Endodermal cell (in vitro differentiated cells): ENCODE data around the gene CNPY3. TPM values are rescaled to one million over a fixed set of nuclear protein-coding genes. Genes with fewer than 3 reads are reported as not detected.

ENCODE experiments used
- DNase-seq: peaks from one replicate; pipeline ENCODE4 v3.0.0-alpha.2; 2017
- H3K27ac ChIP-seq: 2 replicates; pipeline ENCODE4 v1.5.1; 2013; ENCODE audit warnings: mild to moderate bottlenecking, low read depth, low read length, moderate library complexity
- H3K27me3 ChIP-seq: 2 replicates; pipeline ENCODE4 v1.6.1; 2013; ENCODE audit warnings: mild to moderate bottlenecking, low read length, moderate library complexity; ENCODE audit not compliant: insufficient read depth, control insufficient read depth, poor library complexity, severe bottlenecking
- H3K36me3 ChIP-seq: 2 replicates; pipeline ENCODE4 v1.7.0; 2013; ENCODE audit warnings: mild to moderate bottlenecking, low read length, moderate library complexity; ENCODE audit not compliant: control insufficient read depth, insufficient read depth
- H3K4me1 ChIP-seq: one replicate; pipeline ENCODE4 v1.7.0; 2013; ENCODE audit warnings: low read length; ENCODE audit not compliant: control insufficient read depth, insufficient read depth
- H3K4me3 ChIP-seq: 2 replicates; pipeline ENCODE4 v1.5.1; 2013; ENCODE audit warnings: mild to moderate bottlenecking, low read length, moderate library complexity
- H3K9ac ChIP-seq: 2 replicates; pipeline ENCODE4 v1.6.1; 2013; ENCODE audit warnings: mild to moderate bottlenecking, low read length, moderate library complexity; ENCODE audit not compliant: poor library complexity, severe bottlenecking; ENCODE audit errors: extremely low read depth
- H3K9me3 ChIP-seq: 2 replicates; pipeline ENCODE4 v1.6.1; 2013; ENCODE audit warnings: mild to moderate bottlenecking, low read length, moderate library complexity; ENCODE audit not compliant: control insufficient read depth
- H3K27ac Mint-ChIP-seq: 2 replicates; pipeline ENCODE4 v1.8.0; 2020; ENCODE audit warnings: mixed read lengths
- H3K27me3 Mint-ChIP-seq: 2 replicates; pipeline ENCODE4 v1.8.0; 2021; ENCODE audit warnings: mild to moderate bottlenecking, mixed read lengths; ENCODE audit not compliant: insufficient read depth
- H3K36me3 Mint-ChIP-seq: 2 replicates; pipeline ENCODE4 v1.8.0; 2020; ENCODE audit warnings: low read depth, mixed read lengths
- H3K4me1 Mint-ChIP-seq: 2 replicates; pipeline ENCODE4 v1.8.0; 2020; ENCODE audit warnings: mixed read lengths
- H3K4me3 Mint-ChIP-seq: 2 replicates; pipeline ENCODE4 v1.8.0; 2020; ENCODE audit warnings: mild to moderate bottlenecking, moderate library complexity, mixed read lengths
- H3K9me3 Mint-ChIP-seq: 2 replicates; pipeline ENCODE4 v1.8.0; 2020; ENCODE audit warnings: mild to moderate bottlenecking, mixed read lengths
- WGBS, 2 experiments: methylation state at CpG; one replicate each; pipeline versions ENCODE4 v1.1.5 to v1.1.7; 2013; ENCODE audit warnings: missing lambda C conversion rate in 2 of 2, mixed read lengths in 1 of 2; ENCODE audit not compliant: insufficient coverage in 1 of 2, insufficient read length in 1 of 2; 5-methylcytosine and 5-hydroxymethylcytosine counted together
- total RNA-seq, 2 donors: library from RNA; stranded (reverse); fragmentation: NEBNext Ultra II Directional in 1 of 2; extraction: Animal tissue kit (Norgen Biotek cat#: 25700) in 1 of 2; gene quantifications; 2 replicates in 1 of 2; 3 replicates in 1 of 2; pipeline ENCODE4 v1.2.1, GENCODE V29; 2021
- TF ChIP-seq, protein P1 (sequence below): fragments of 200-600 bp; sonication (generic); conservative IDR thresholded peaks from 2 replicates; pipeline ENCODE4 v1.5.0; 2021; ENCODE audit warnings: antibody characterized with exemption, mild to moderate bottlenecking

The CNPY3 gene
- total RNA-seq, 2 donors from 2014 or later = 72.7 to 73.6 TPM

DNA sequence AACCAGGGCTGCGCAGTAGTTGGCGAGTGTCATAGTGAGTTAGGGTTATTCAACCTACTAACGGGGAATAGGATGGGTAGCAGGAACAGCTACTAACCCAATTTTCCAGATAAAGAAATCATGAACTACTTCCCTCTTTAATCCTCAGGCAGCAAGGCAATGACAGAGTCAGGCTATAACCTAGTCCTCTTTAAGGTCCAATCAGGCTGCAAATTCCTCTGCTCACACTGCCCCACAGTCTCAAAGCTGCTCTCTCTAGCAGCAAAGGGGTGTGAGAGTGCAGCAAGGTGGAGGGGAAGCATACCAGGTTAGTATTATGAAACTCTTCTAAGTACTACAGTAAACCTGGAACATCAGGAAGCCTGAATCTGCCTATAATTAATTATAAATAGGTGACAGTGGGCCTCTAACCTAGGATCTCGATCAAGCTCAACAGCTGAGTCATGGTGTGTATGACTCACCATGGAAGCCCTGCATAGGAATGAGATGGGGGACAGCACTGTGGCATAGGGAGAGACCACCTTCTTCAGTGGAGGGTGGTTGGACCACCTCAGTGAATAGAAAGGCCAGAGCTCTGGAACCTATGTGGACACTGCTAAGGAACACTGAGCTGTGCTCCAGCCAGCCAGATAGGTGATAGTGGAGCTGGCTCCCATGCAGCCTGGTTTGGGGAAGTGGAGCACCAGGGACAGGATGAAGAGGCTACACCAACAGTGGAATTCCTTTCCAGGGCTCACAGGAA is 41.8 kb downstream of the CNPY3 start:
- Mint-ChIP-seq H3K9me3 (no peaks in the 10 kb centered on the region), H3K36me3 (peaks cover 21% of the 10 kb centered on the region), H3K27me3 (no peaks in the 10 kb centered on the region), H3K27ac (peak overlapping the region; percentile 59), H3K4me3 (no peak overlapping the region), H3K4me1 (peaks cover 3% of the 10 kb centered on the region)
- WGBS, 2 experiments = 90 to 92% methylated on average over 3 to 4 of the region's 4 CpGs
- peak; percentile 61 for DNase-seq
- H3K9ac ChIP-seq = no peak overlapping the region
- H3K4me1 ChIP-seq = no peaks in the 10 kb centered on the region
- H3K27me3 ChIP-seq = no peaks in the 10 kb centered on the region
- H3K36me3 ChIP-seq = no peaks in the 10 kb centered on the region
- no peaks in the 10 kb centered on the region for H3K9me3 ChIP-seq
- TF ChIP-seq, protein P1, sequence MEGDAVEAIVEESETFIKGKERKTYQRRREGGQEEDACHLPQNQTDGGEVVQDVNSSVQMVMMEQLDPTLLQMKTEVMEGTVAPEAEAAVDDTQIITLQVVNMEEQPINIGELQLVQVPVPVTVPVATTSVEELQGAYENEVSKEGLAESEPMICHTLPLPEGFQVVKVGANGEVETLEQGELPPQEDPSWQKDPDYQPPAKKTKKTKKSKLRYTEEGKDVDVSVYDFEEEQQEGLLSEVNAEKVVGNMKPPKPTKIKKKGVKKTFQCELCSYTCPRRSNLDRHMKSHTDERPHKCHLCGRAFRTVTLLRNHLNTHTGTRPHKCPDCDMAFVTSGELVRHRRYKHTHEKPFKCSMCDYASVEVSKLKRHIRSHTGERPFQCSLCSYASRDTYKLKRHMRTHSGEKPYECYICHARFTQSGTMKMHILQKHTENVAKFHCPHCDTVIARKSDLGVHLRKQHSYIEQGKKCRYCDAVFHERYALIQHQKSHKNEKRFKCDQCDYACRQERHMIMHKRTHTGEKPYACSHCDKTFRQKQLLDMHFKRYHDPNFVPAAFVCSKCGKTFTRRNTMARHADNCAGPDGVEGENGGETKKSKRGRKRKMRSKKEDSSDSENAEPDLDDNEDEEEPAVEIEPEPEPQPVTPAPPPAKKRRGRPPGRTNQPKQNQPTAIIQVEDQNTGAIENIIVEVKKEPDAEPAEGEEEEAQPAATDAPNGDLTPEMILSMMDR = no peak
- no peak overlapping the region for H3K4me3 ChIP-seq
- no peak overlapping the region for H3K27ac ChIP-seq

DNA sequence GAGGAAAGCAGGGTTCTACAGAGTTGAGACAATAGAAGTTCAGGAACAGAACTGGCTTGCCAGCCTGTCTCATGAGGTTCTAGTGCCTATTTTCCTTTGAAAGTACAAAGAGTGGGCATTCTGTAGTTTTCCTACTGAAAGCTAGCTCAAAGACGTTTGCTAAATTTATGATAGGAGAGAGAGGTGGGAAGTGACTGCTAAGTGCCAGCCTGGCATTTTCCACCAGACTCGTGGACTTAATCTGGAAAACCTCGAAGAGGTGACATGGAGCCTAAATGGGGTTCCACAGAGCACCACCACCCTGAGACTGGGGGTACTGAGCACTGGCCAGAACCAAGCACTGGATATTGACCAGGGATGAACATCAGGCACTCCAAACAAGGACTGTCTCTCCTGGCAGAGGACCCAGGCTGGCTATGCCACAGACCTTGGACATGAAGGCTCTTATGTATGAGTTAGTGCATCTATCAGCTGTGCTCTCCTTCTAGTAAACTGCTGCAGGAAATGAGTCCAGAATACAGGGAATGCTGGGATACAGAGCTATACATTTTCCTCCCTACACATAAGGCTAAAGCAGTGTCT is 42.6 kb downstream of the CNPY3 start:
- no peak for DNase-seq
- Histone ChIP-seq H3K4me1 (no peaks in the 10 kb centered on the region), H3K27me3 (no peaks in the 10 kb centered on the region), H3K36me3 (peaks cover 4% of the 10 kb centered on the region), H3K27ac (no peak overlapping the region), H3K9me3 (no peaks in the 10 kb centered on the region), H3K4me3 (no peak overlapping the region), H3K9ac (no peak overlapping the region)
- no peaks in the 10 kb centered on the region for H3K27me3 Mint-ChIP-seq
- TF ChIP-seq, protein P1 = no peak
- peak overlapping the region; percentile 10 for H3K27ac Mint-ChIP-seq
- peaks cover 4% of the 10 kb centered on the region for H3K4me1 Mint-ChIP-seq
- H3K36me3 Mint-ChIP-seq = peaks cover 17% of the 10 kb centered on the region
- no peak overlapping the region for H3K4me3 Mint-ChIP-seq
- H3K9me3 Mint-ChIP-seq = no peaks in the 10 kb centered on the region
- WGBS, 2 experiments = 91 to 97% methylated on average over 3 of the region's 3 CpGs

DNA sequence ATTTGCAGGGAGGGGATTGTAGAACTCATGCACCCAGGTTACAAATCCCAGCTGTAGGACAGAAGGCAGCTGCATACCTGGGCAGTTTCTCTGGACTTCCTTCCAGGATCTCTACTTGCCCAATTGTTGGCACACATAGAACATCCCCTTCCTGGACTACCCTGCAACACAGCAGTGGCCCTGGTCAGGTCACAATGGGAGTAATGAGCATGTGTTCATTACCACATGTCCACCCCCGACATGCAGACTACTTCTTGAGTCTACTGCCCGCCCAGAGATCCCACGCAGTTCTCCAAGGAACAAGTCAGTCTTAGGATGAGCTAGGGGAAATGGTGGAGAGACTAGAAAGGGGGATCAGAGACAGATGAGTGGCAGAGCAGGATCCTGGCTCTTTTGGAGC is 44.6 kb downstream of the CNPY3 start:
- Histone ChIP-seq H3K27ac (no peak overlapping the region), H3K27me3 (no peaks in the 10 kb centered on the region), H3K9ac (no peak overlapping the region), H3K9me3 (no peaks in the 10 kb centered on the region), H3K36me3 (peaks cover 4% of the 10 kb centered on the region), H3K4me1 (no peaks in the 10 kb centered on the region), H3K4me3 (no peak overlapping the region)
- peaks cover 11% of the 10 kb centered on the region for H3K36me3 Mint-ChIP-seq
- H3K27me3 Mint-ChIP-seq = no peaks in the 10 kb centered on the region
- DNase-seq = no peak
- H3K9me3 Mint-ChIP-seq = no peaks in the 10 kb centered on the region
- H3K4me3 Mint-ChIP-seq = no peak overlapping the region
- peaks cover 9% of the 10 kb centered on the region for H3K4me1 Mint-ChIP-seq
- TF ChIP-seq, protein P1 = no peak
- 80 to 93% methylated on average over 3 of the region's 3 CpGs for WGBS, 2 experiments
- no peak overlapping the region for H3K27ac Mint-ChIP-seq
